ENCODE measurements around the gene ZSCAN10. TPM values are rescaled to one million over a fixed set of nuclear protein-coding genes. Genes with fewer than 3 reads are reported as not detected.

ZSCAN10 gene
- total RNA-seq, 4 donors from 2014 or later = not detected

- intact Hi-C loops (cut with DNase I) = no loop called here
- peaks cover 0 to 9% of the 10 kb centered on the region in 2 donors for H3K36me3 ChIP-seq
These were observed 39.8 kb upstream of the ZSCAN10 start for GRCh38 chr16:3138823-3139426.

GRCh38 chr16:3138342-3138741, 39.2 kb upstream of the ZSCAN10 start:
- Histone ChIP-seq H3K27me3 (no peaks in the 10 kb centered on the region), H3K4me1 (peaks cover 8 to 10% of the 10 kb centered on the region in 2 donors), H3K36me3 (peaks cover 0 to 9% of the 10 kb centered on the region in 2 donors), H3K9me3 (no peaks in the 10 kb centered on the region), H3K4me3 (replicated peaks in 1 of 3) (no peak overlapping the region), H3K27ac (no peak overlapping the region)
- TF ChIP-seq POLR2A (IDR thresholded peaks at IDR 0.05) = no peak
- TF ChIP-seq CTCF (IDR thresholded peaks at IDR 0.05) = no peak
- 91 to 93% methylated on average over 4 to 13 of the region's 21 CpGs for WGBS, 2 donors
- intact Hi-C loops (cut with DNase I) = no loop called here
- DNase-seq = no peak

More at GRCh38 chr16:3138823-3139426, 39.8 kb upstream of the ZSCAN10 start:
- no peak overlapping the region for H3K4me3 ChIP-seq (replicated peaks in 1 of 3)
- no peaks in the 10 kb centered on the region for H3K9me3 ChIP-seq
- DNase-seq = no peak
- 87 to 97% methylated on average over 10 to 14 of the region's 14 CpGs for WGBS, 2 donors
- H3K27me3 ChIP-seq = no peaks in the 10 kb centered on the region
- TF ChIP-seq POLR2A (IDR thresholded peaks at IDR 0.05) (no peak), CTCF (IDR thresholded peaks at IDR 0.05) (no peak)
- H3K4me1 ChIP-seq = peaks cover 2 to 4% of the 10 kb centered on the region in 2 donors
- H3K27ac ChIP-seq = no peak overlapping the region

GRCh38 chr16:3137267-3137666, 38.2 kb upstream of the ZSCAN10 start:
- H3K9me3 ChIP-seq = no peaks in the 10 kb centered on the region
- DNase-seq = no peak
- H3K36me3 ChIP-seq = peaks cover 0 to 9% of the 10 kb centered on the region in 2 donors
- H3K4me3 ChIP-seq (replicated peaks in 1 of 3) = no peak overlapping the region
- H3K27ac ChIP-seq = no peak overlapping the region
- 93 to 99% methylated on average over 10 to 13 of the region's 13 CpGs for WGBS, 2 donors
- TF ChIP-seq CTCF (IDR thresholded peaks at IDR 0.05) (no peak), POLR2A (IDR thresholded peaks at IDR 0.05) (no peak)
- no peaks in the 10 kb centered on the region for H3K27me3 ChIP-seq
- peaks cover 8 to 12% of the 10 kb centered on the region in 2 donors for H3K4me1 ChIP-seq
- intact Hi-C loops (cut with DNase I) = no loop called here

GRCh38 chr16:3135126-3135715, 36.1 kb upstream of the ZSCAN10 start:
- TF ChIP-seq CTCF (IDR thresholded peaks at IDR 0.05) (no peak), POLR2A (IDR thresholded peaks at IDR 0.05) (peak in 1 of 2 donors; percentile 3)
- Histone ChIP-seq H3K27ac (peak overlapping the region; percentile 72 to 95 (median 84)), H3K27me3 (no peaks in the 10 kb centered on the region), H3K4me3 (replicated peaks in 1 of 3) (peak overlapping the region; percentile 72 to 93 (median 83)), H3K9me3 (no peaks in the 10 kb centered on the region), H3K4me1 (peaks cover 8 to 12% of the 10 kb centered on the region in 2 donors), H3K36me3 (peaks cover 0 to 4% of the 10 kb centered on the region in 2 donors)
- WGBS, 2 donors = 1 to 2% methylated on average over 13 to 16 of the region's 43 CpGs
- intact Hi-C loops (cut with DNase I) = no loop called here
- no peak for DNase-seq

Measured in thyroid gland (tissue), 4 donors.